GM13977 (cell line): ENCODE measurements around the gene FAM200C.

Source experiments
- DNase-seq: peaks from one replicate; pipeline ENCODE4 v3.0.0; 2012; ENCODE audit warnings: low spot score
- CTCF ChIP-seq: IDR thresholded peaks from 2 replicates; pipeline ENCODE4 v1.5.1; 2012; ENCODE audit warnings: mild to moderate bottlenecking, control low read depth; ENCODE audit not compliant: insufficient read depth; ENCODE audit errors: extremely low read depth, missing control alignments
- in situ Hi-C: fragments of 300-500 bp; cut with MboI; formaldehyde crosslinking; loops from one replicate; pipeline ENCODE4 v1.12.0; 2022; ENCODE audit warnings: low sequenced_read_pairs, low pct_unique_long_range_greater_than_20kb, mixed read lengths, inconsistent platforms; ENCODE audit not compliant: unreplicated experiment

The FAM200C gene

GRCh38 chr5:160349249-160349934 is 50.5 kb downstream of the FAM200C start:
- in situ Hi-C loops = loop anchor here (10.0 kb wide), 1 partner anchor 155 kb away; no protein-coding TSS in a partner anchor
- DNase-seq = no peak
- TF ChIP-seq CTCF = no peak

GRCh38 chr5:160348080-160348479 is 51.8 kb downstream of the FAM200C start:
- in situ Hi-C loops = loop anchor here (10.0 kb wide), 1 partner anchor 153 kb away; no protein-coding TSS in a partner anchor
- DNase-seq = no peak
- TF ChIP-seq CTCF = no peak

- in situ Hi-C loops = loop anchor here (10.0 kb wide), 1 partner anchor 153 kb away; no protein-coding TSS in a partner anchor
Measured at GRCh38 chr5:160347448-160347847, 52.4 kb downstream of the FAM200C start.

More at GRCh38 chr5:160347448-160347847, 52.4 kb downstream of the FAM200C start:
- TF ChIP-seq CTCF = no peak
- DNase-seq = no peak
